ENCODE data around the gene RMND5B.

DNA sequence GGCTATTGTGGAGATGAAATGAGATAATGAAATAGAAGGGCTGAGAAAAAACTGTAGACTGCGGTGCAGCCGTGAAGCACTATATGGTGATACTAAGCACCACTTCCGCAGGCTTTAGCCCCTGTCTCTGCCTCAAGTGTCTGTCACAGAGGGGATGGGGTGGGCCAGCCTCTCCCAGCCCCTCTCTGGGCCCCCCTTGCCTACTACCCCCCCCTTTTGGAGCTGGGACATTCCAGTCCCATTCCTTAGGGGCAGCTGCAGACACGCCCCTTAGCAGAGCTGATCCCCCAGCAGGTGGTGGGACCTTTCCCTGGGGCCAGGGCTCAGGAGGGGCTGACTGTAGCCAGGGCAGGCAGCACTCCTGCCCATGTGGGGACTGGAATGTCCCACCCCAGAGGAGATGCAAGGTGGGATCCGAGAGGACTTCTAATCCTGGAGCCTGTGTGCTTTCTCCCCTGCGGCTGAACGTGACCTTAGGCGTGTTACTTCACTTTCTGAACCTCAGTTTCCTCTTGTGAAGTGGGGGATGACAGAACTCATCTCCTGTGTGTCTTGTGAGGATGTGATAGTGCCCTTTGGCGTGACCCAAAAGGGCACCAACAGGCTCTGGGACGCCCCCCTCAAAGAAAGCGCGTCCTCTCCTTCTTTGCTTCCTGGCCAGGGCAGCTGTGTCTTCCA, 15.5 kb upstream of the RMND5B start:
- TF ChIP-seq, protein P1, sequence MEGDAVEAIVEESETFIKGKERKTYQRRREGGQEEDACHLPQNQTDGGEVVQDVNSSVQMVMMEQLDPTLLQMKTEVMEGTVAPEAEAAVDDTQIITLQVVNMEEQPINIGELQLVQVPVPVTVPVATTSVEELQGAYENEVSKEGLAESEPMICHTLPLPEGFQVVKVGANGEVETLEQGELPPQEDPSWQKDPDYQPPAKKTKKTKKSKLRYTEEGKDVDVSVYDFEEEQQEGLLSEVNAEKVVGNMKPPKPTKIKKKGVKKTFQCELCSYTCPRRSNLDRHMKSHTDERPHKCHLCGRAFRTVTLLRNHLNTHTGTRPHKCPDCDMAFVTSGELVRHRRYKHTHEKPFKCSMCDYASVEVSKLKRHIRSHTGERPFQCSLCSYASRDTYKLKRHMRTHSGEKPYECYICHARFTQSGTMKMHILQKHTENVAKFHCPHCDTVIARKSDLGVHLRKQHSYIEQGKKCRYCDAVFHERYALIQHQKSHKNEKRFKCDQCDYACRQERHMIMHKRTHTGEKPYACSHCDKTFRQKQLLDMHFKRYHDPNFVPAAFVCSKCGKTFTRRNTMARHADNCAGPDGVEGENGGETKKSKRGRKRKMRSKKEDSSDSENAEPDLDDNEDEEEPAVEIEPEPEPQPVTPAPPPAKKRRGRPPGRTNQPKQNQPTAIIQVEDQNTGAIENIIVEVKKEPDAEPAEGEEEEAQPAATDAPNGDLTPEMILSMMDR (IDR thresholded peaks at IDR 0.05) = no peak
- TF ChIP-seq EP300 (IDR thresholded peaks at IDR 0.05) (no peak), POLR2A (IDR thresholded peaks at IDR 0.05) (no peak)

All from sigmoid colon (tissue), 4 donors.